ENCODE data around the gene CFAP73. TPM values are rescaled to one million over a fixed set of nuclear protein-coding genes. Genes with fewer than 3 reads are reported as not detected.
A peak's percentile ranks its signal among the peaks of the same experiment; 100 is the strongest.

Gene CFAP73
- total RNA-seq (2022) (not detected in 2 replicates), Bru-seq, nascent RNA (not detected), BruChase-seq, experiment 1, labeled RNA remaining after a 6-hour chase (not detected), BruChase-seq, experiment 2, labeled RNA remaining after a 2-hour chase (percentile 1 among the genes with signal in this experiment)
- long read RNA-seq: 0 reads

- BruUV-seq (replicated peaks): no TSS peak
- Mint-ChIP-seq H3K4me1 (ENCODE audit: insufficient read depth, unreplicated experiment) (peaks cover 19% of the 10 kb centered on the region), H3K9me3 (ENCODE audit: unreplicated experiment) (no peaks in the 10 kb centered on the region), H3K4me3 (ENCODE audit: unreplicated experiment) (no peak within 1 kb of the TSS), H3K36me3 (ENCODE audit: insufficient read depth, unreplicated experiment) (no peaks in the 10 kb centered on the region), H3K27me3 (ENCODE audit: insufficient read depth, unreplicated experiment) (peaks cover 14% of the 10 kb centered on the region), H3K27ac (ENCODE audit: low read depth, unreplicated experiment) (no peak within 1 kb of the TSS)
- TF ChIP-seq CTCF (IDR thresholded peaks at IDR 0.05; ENCODE audit: unreplicated experiment): no peak
- intact Hi-C loops (cut with micrococcal nuclease): loop anchor here (10.0 kb wide), 1 partner anchor 245 kb away; the partner anchor contains the start of gene OAS1
- POLR2A ChIA-PET: interaction anchor here (0.7 kb wide), 1 partner anchor 11 kb away, joined by 3 read pairs; no protein-coding TSS in a partner anchor
- CTCF ChIA-PET: interaction anchor here (0.6 to 6.9 kb wide), 4 partner anchors 25 to 170 kb away, joined by 3 to 45 read pairs (median 3); no protein-coding TSS in a partner anchor
- DNase-seq (ENCODE audit: unreplicated experiment): peak; percentile 66
Observed at GRCh38 chr12:113149361-113150150, at the start of gene CFAP73. Gene CFAP73 (plus strand): TSS chr12:113149724. CDS start chr12:113149858, 134 bp downstream.

- Mint-ChIP-seq H3K9me3 (ENCODE audit: unreplicated experiment) (no peaks in the 10 kb centered on the region), H3K27ac (ENCODE audit: low read depth, unreplicated experiment) (no peak overlapping the region), H3K4me1 (ENCODE audit: insufficient read depth, unreplicated experiment) (no peaks in the 10 kb centered on the region), H3K27me3 (ENCODE audit: insufficient read depth, unreplicated experiment) (no peaks in the 10 kb centered on the region), H3K36me3 (ENCODE audit: insufficient read depth, unreplicated experiment) (no peaks in the 10 kb centered on the region), H3K4me3 (ENCODE audit: unreplicated experiment) (no peak overlapping the region)
- TF ChIP-seq CTCF (IDR thresholded peaks at IDR 0.05; ENCODE audit: unreplicated experiment): no peak
- POLR2A ChIA-PET: no interaction called here
- CTCF ChIA-PET: interaction anchor here (0.6 to 3.1 kb wide), 5 partner anchors 50 to 326 kb away, joined by 3 to 18 read pairs (median 6); no protein-coding TSS in a partner anchor
- BruUV-seq (replicated peaks): no TSS peak
- intact Hi-C loops (cut with micrococcal nuclease): no loop called here
- DNase-seq (ENCODE audit: unreplicated experiment): no peak
Observed at GRCh38 chr12:113099764-113100163, 49.8 kb upstream of the CFAP73 start.

- Mint-ChIP-seq H3K4me3 (ENCODE audit: unreplicated experiment) (no peak overlapping the region), H3K9me3 (ENCODE audit: unreplicated experiment) (no peaks in the 10 kb centered on the region), H3K27me3 (ENCODE audit: insufficient read depth, unreplicated experiment) (no peaks in the 10 kb centered on the region), H3K4me1 (ENCODE audit: insufficient read depth, unreplicated experiment) (no peaks in the 10 kb centered on the region), H3K36me3 (ENCODE audit: insufficient read depth, unreplicated experiment) (no peaks in the 10 kb centered on the region), H3K27ac (ENCODE audit: low read depth, unreplicated experiment) (no peak overlapping the region)
- no peak for DNase-seq (ENCODE audit: unreplicated experiment)
- intact Hi-C loops (cut with micrococcal nuclease): no loop called here
- CTCF ChIA-PET: no interaction called here
- no TSS peak for BruUV-seq (replicated peaks)
- TF ChIP-seq CTCF (IDR thresholded peaks at IDR 0.05; ENCODE audit: unreplicated experiment): no peak
- POLR2A ChIA-PET: no interaction called here
Observed at GRCh38 chr12:113101751-113102150, 47.8 kb upstream of the CFAP73 start.

- Mint-ChIP-seq H3K4me1 (ENCODE audit: insufficient read depth, unreplicated experiment) (no peaks in the 10 kb centered on the region), H3K36me3 (ENCODE audit: insufficient read depth, unreplicated experiment) (no peaks in the 10 kb centered on the region)
Observed at GRCh38 chr12:113102811-113103210, 46.7 kb upstream of the CFAP73 start.

More at GRCh38 chr12:113102811-113103210, 46.7 kb upstream of the CFAP73 start:
- intact Hi-C loops (cut with micrococcal nuclease): no loop called here
- CTCF ChIA-PET: interaction anchor here (0.5 to 1.0 kb wide), 2 partner anchors 71 to 72 kb away, joined by 3 read pairs; no protein-coding TSS in a partner anchor
- POLR2A ChIA-PET: no interaction called here
- no peak for TF ChIP-seq CTCF (IDR thresholded peaks at IDR 0.05; ENCODE audit: unreplicated experiment)
- Mint-ChIP-seq H3K27me3 (ENCODE audit: insufficient read depth, unreplicated experiment) (no peaks in the 10 kb centered on the region), H3K4me3 (ENCODE audit: unreplicated experiment) (no peak overlapping the region), H3K27ac (ENCODE audit: low read depth, unreplicated experiment) (no peak overlapping the region), H3K9me3 (ENCODE audit: unreplicated experiment) (no peaks in the 10 kb centered on the region)
- no TSS peak for BruUV-seq (replicated peaks)
- no peak for DNase-seq (ENCODE audit: unreplicated experiment)
